NCI-H774 (cell line): ENCODE results near the gene MBD5.

ENCODE experiments used
- DNase-seq: peaks from one replicate; lab custom pipeline; 2025; lab: John Stamatoyannopoulos, UW

MBD5 gene

DNA sequence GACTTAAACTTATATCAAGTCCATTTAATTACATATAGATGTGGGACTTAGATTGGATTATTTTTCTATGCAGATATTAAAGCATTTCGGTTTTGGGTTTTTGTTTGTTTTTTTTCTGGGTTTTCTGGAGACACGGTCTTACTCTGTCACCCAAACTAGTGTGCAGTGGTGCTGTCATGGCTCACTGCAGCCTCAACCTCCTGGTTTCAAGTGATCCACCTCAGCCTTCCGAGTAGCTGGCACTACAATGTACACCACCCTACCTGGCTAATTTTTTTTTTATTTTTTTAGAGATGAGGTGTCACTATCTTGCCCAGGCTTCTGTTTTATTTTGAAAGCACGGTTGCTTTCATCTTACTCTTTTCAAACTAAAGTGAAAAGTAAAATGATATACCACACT, 281.6 kb downstream of the MBD5 start:
- DNase-seq = no peak

GRCh38 chr2:148303161-148303560, 282.3 kb downstream of the MBD5 start:
- DNase-seq = no peak

- DNase-seq = no peak
These were observed 284.6 kb downstream of the MBD5 start for GRCh38 chr2:148305476-148305875.

- DNase-seq = no peak
These were observed 285.1 kb downstream of the MBD5 start for GRCh38 chr2:148306027-148306426.

DNA sequence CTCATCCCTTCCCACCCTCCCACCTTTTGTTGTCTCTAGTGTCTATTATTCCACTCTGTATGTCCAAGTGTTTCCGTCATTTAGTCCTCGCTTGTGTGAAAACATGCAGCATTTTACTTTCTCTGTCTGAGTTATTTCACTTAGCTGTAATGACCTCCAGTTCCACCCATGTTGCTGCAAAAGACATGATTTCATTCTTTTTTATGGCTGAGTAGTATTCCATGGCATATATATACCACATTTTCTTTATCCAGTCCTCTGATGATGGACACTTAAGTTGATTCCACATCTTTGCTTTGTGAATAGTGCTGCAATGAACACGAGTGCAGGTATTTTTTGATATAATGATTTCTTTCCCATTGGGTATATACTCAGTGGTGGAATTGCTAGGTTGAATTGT, 296.7 kb downstream of the MBD5 start:
- no peak for DNase-seq

GRCh38 chr2:148338541-148338940, 317.6 kb downstream of the MBD5 start:
- no peak for DNase-seq

GRCh38 chr2:148342086-148342485, 321.2 kb downstream of the MBD5 start:
- no peak for DNase-seq

- no peak for DNase-seq
These were observed 329.3 kb downstream of the MBD5 start for GRCh38 chr2:148350199-148350598.

DNA sequence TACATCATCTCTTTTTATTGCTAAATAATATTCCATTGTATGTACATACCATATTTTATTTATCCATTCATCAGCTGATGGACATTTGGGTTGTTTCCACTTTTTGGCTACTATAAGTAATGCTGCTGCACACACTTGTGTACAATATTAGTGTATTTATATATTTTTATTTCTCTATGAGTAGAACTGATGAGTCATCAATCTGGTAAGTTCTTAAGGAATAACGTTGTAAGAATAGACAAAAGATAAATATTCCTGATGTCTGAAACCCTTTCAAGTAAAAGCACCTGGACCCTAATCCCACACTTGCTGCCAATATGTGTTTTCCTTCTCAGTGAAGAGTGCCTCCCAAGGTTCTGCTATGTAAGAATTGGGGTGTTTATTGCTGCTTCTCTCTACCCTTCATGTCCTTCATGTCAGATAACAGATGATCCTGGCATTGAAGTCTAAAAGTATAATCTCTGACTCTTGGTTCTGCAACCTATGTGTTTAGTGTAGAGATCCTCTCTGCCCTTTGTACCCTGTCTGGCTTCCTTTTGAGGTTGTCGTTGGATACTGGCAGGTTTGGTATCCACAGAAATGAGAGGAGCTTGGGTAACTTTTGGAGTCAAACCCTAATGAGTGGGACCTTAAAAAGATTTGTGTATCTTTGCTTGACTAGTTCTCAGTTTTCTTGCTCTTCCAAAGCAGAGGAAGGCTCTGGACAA, 330.7 kb downstream of the MBD5 start:
- no peak for DNase-seq

DNA sequence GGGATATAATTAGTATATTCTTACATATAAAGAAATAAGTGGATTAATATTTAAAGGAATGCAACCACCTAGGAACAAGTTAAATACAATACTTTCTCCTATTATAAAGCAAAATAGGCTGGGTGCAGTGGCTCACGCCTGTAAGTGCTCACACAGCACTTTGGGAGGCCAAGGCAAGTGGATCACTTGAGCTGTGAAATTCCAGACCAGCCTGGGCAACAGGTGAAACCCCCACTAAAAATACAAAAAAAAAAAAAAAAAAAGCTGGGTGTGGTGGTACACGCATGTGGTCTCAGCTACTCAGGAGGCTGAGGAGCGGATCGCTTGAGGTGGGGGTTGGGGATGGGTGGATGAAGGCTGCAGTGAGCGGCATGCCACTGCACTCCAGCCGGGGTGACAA, 337.5 kb downstream of the MBD5 start:
- DNase-seq = no peak

- no peak for DNase-seq
These were observed 339.8 kb downstream of the MBD5 start for GRCh38 chr2:148360662-148361061.

DNA sequence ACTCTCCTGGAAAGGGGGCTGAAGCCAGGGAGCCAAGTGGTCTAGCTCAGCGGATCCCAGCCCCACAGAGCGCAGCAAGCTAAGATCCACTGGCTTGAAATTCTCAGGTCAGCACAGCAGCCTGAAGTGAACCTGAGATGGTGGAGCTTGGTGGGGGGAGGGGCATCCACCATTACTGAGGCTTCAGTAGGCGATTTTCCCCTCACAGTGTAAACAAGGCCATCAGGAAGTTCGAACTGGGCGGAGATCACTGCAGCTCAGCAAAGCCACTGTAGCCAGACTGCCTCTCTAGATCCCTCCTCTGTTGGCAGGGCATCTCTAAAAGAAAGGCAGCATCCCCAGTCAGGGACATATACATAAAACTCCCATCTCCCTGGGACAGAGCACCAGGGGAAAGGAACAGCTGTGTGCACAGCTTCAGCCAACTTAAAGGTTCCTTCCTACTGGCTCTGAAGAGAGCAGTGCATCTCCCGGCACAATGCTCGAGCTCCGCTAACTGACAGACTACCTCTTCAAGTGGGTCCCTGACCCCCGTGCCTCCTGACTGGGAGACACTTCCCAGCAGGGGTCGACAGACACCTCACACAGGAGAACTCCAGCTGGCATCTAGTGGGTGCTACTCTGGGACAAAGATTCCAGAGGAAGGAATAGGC, 341.4 kb downstream of the MBD5 start:
- DNase-seq = no peak

DNA sequence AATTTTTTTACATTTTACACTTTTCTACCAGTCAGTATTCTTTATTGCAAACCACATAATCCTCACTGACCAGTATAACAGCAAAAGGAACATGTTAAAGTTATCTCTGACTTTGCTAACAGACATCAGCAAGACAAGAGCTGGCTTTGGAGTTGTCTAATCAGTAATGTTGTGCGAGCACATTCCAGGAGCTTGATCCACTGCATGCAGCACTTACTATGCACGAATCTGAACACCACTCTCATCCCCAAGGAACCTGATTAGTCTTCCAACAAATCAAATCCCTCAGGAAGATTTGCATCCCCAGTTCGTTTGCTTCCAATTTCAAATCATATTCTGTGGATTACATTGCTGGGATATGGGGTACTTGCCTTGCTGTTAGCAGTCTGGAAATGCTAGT, 354.3 kb downstream of the MBD5 start:
- no peak for DNase-seq

- DNase-seq = no peak
These were observed 370.4 kb downstream of the MBD5 start for GRCh38 chr2:148391324-148391723.

- no peak for DNase-seq
These were observed 381.9 kb downstream of the MBD5 start for GRCh38 chr2:148402786-148403185.

- no peak for DNase-seq
These were observed 390.0 kb downstream of the MBD5 start for GRCh38 chr2:148410899-148411298.

- peak; percentile 30 for DNase-seq
These were observed 395.4 kb downstream of the MBD5 start for GRCh38 chr2:148416248-148416647.

DNA sequence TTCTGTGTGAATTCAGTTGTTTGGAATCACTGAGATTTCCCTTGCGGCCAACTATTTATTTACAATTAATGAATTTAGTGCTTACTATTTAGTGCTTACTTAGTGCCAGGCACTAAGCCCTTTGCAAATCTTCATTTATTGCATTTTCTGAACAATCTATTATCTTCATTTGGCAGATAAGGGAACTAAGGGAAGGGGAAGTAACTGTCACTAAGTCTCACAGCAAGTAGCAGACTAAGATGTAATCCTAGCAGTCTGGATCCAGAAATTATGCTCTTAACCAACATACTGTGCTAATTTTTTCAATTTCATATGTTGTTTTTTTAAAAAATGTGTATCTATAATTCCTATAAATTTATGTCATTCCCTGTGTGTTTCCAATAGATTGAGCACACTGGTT, 409.2 kb downstream of the MBD5 start:
- no peak for DNase-seq

DNA sequence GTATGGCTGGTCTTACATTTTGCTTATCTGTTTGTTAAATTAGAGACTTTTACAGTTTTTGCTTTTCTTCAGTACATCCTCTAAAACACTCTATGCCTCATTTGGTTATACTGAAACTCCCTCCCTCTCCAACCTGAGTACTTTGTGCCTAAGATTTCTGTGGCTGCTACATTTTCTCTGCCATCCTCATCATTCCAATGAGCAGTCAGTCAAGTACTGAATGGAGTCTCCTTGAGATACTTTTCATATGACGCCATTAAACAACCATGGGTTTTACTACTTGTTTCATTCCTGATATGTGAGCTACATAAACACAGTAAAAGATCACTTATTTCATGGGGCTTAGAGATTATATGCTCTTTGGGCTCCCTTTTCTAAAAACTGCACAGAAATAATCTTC, 427.0 kb downstream of the MBD5 start:
- DNase-seq = no peak

GRCh38 chr2:148450531-148450930, 429.6 kb downstream of the MBD5 start:
- DNase-seq = no peak

DNA sequence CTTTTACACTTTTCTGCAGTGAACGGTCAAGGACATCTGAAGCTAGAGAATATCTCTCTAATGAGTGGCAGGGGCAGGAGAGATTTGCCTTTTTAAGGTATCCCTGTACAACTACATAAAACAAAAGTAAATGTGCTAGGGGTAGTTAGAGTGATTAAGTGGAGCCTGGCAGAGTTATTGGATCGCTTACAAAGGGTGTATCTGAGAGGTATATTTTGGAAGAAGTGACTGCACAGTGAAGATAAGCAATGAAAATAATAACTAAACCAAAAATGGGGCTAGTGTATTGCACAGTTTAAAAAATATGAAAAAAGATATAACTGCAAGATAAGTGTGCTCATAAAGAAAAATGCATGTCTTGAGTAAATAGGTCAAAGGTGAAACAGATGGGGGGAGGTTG, 430.2 kb downstream of the MBD5 start:
- DNase-seq = no peak

- DNase-seq = no peak
These were observed 434.9 kb downstream of the MBD5 start for GRCh38 chr2:148455791-148456190.

GRCh38 chr2:148458171-148458570, 437.3 kb downstream of the MBD5 start:
- DNase-seq = no peak

DNA sequence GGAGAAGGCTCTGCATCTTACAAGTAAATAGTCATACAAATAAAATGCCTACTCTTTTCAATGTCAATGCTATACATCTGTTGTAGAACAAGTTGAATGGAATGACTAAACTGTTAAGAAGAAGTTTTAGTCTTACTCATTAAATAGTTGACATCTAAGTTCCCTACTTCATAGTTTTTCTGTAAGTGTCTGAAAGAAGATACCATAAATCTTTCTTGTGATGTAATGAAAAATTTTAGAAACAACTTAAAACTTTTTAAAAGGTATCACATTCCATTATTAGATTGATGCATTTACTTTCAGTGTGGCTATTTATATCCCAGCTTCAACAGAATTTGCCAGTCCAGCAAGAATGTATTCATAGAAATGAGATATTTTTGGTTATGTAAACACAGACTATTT, 438.5 kb downstream of the MBD5 start:
- no peak for DNase-seq
